ENCODE data around the gene MPP4.

Gene MPP4, protein sequence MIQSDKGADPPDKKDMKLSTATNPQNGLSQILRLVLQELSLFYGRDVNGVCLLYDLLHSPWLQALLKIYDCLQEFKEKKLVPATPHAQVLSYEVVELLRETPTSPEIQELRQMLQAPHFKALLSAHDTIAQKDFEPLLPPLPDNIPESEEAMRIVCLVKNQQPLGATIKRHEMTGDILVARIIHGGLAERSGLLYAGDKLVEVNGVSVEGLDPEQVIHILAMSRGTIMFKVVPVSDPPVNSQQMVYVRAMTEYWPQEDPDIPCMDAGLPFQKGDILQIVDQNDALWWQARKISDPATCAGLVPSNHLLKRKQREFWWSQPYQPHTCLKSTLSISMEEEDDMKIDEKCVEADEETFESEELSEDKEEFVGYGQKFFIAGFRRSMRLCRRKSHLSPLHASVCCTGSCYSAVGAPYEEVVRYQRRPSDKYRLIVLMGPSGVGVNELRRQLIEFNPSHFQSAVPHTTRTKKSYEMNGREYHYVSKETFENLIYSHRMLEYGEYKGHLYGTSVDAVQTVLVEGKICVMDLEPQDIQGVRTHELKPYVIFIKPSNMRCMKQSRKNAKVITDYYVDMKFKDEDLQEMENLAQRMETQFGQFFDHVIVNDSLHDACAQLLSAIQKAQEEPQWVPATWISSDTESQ

DNA sequence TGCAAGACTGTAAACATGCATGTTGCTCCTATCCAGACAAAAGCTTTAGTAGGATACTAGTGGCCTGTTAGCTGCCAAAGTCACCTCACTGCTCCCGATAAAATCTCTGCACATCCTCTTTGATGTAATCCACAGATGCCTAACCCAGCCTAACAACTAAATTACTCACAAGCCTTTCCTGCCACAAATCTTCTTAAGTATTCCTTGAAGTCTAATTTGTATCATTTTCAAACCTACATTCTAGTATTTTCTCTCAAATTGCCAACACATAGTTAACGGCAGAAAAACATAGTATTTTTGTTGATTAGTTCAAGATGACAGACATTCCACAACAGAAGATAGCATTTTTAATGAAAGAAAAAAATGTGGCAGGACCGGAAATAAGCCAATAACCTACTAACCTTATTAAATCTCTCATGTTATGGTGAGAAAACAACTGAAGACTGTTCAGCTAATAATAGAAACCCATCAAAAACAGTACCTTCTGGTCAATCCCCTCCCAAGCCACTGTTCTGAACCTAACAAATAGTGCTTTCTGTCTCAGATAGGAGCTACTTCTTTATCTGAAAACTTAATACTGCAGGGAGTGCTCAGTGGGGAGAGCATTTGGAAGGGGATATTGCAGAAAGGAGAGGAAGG, at the start of gene MPP4:
Gene MPP4, minus strand, starts transcription at position 57 of the 639 bp plus-strand sequence. CDS start 4,690 bp downstream, outside the sequence.
- DNase-seq, result no peak

DNA sequence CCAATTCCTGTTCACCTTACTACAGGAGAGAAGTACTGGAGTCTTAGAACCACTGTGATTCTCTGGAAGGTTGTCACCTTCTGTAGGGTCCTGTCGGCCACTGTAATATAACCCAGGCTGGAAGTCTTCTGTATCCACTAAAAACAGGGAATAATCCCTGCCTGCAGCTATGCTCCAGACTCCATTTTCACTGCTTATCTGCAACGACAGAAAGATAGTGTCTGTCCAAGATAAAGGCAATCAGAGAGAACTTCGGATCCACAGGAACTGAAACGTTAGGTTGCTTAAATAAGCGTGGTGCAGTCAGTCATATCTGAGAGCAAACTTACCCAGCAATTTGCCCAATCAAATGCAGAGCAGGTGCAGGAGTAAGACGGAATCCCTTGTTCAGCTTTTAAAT, 48.1 kb upstream of the MPP4 start:
- DNase-seq, result no peak

DNA sequence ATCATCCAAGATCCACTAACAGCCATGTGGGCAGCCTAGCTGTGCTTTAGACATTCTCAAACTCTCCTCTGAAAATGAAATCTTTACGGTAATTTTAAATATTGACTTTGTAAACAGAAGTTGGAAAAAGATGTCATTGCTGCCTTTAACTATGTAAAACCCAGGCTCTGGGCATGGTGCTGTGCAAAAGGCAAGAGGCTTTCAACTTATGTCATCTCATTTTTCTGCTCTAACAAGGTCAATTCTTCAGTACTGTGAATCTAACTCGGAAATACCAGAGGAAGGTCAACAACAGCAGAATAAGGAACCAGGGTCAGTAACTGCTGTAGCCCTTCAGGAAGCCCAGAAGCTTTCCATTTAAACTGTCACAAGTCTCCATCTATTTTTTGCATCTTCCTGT, 37.0 kb upstream of the MPP4 start:
- DNase-seq, result no peak

DNA sequence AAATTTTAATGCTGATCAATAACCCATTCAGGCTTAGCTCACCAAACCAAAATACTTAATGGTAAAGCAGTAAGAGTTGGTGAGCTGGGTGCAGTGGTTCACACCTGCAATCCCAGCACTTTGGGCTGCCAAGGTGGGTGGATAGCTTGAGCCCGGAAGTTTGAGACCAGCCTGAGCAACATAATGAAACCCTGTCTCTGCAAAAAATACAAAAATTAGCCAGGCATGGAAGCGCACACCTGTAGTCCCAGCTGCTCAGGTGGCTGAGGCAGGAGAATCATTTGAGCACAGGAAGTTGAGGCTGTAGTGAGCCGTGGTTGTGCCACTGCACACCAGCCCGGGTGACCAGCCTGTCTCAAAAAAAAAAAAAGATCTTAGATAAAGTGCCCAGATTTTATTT, 35.7 kb upstream of the MPP4 start:
- DNase-seq, result no peak

DNA sequence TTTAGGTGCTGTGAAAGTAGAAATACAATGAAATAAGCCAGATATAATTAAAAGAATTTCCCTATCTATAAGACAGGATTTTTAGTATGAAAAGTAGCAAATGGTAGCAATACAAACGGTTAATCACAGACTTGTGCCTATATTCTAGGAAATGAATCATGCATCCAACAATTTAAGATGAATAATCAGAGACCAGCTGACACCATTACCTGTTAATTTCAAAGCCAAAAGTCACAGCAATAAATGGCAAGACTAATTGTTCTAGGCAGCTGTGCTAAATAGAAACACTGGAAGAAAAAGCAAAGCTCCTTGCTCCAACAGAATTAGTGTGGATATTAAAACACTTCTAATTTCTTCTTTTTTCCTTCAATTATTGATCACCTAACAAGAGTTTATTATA, 35.1 kb upstream of the MPP4 start:
- no peak for DNase-seq

DNA sequence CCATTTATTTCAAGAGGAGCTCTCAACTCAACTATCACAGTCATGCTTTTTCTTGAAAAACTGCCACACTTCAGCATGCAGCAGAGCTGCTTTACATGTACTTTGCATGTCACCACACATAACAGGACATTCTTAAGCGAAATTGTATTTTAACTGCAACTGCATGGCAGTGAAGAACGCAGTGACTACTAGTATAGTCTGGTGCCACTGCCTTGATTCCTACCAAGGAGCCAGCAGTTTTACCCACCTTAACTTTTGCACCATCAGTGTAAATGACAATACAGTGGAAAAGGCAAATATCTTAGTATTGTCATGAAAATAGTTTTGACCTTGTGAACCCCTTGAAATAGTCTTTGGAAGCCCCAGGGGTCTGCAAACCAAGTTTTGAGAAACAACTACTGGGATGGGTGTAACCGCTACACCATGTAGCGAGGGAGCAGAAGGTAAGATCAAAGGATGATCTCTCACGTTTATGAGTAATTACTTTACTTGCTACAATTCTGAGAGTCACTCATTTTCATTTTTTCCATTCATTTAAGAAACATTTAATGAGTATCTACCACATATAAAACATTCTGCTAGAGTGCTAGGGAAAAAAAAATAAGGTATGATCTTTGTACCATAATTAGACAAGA, 32.3 kb upstream of the MPP4 start:
- DNase-seq, result no peak

DNA sequence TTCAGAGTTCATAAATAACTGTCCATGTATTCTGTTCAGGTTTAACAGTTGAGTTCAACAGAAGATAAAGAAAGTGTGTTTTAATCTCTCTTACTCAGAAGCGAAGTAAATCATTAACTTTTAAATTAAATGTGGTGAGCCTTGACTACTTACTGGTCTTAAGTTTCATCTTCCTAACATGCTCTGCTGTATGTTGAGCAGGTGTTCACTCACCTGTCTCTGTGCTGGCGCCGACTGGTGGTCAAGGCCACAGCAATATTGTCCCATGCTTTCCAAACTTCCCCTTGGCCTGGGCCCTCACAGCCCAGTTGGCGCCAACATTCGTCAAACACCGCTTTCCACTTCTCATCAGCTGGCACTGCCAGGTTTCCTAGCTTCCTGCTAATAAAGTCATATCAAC, 17.0 kb upstream of the MPP4 start:
- no peak for DNase-seq

DNA sequence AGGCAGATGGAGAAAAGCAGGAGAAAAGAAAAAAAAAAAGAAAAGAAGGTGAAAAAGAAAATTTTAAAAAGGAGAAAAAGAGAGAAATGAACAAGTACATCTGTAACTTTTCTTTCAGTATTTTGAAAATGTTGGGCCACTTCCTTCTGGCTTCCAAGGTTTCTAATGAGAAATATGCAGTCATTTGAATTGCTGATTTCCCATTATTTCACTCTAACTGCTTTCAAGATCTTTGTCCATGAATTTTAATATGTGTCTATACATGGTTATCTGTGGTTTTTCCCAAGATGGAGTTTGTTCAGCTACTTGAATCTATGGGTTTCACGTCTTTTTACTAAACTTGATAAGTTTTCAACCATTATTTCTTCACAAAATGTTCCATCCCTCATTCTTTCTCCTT, 14.3 kb upstream of the MPP4 start:
- DNase-seq, result no peak

DNA sequence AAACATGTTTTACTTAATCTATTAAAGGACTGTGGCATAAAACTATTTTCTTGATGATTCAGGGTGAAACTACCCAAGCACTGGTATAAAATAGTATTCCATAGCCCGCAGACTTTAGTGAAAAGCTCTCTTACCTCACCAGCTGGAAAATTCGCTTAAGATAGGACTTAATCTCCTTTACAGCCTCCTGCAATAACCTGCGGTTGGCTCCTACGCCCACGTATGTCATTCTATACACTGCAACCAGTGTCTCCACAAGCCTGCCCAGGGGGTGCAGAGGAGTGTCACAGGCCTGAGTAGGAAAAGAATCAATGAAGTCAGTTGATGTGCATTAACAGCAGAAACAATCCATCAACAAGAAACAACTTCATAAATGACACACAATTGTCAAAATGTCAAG, 11.3 kb upstream of the MPP4 start:
- no peak for DNase-seq

DNA sequence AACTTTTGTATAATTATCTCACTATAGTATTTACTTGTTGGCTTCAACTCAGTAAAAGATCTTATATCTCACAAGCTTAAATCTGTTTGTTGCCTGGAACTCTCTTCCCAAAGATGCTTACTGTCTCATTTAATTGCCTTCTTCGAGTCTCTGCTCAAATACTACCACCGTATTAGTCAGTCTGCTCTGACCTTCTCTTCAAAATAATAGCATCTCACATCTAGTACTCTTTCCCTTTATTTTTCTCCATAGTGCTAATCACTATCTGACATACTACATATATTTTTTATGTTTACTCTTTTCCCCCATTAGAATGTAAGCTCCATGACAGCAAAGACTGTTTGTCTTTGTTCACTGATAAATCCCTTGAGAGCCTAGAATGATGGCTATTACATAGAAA, 10.6 kb upstream of the MPP4 start:
- no peak for DNase-seq

DNA sequence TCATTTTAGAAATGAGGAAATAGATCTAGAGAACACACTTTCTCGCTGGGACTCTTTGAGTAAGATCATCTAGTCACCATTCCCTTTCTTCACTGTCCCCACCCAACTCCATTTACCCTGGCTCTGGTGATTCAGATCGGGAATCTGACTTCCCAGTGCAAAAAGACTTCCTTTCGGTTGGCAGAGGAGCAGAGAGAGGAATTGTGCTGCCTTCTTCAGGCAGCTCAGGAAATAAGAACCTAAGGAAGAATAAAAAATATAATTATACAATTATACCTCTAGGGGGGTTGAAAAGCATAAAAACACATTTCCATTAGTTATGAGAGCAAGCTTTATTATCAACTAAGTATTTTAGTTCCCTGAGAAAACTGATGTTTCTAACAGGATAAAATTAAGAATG, 9.3 kb upstream of the MPP4 start:
- DNase-seq, result no peak

DNA sequence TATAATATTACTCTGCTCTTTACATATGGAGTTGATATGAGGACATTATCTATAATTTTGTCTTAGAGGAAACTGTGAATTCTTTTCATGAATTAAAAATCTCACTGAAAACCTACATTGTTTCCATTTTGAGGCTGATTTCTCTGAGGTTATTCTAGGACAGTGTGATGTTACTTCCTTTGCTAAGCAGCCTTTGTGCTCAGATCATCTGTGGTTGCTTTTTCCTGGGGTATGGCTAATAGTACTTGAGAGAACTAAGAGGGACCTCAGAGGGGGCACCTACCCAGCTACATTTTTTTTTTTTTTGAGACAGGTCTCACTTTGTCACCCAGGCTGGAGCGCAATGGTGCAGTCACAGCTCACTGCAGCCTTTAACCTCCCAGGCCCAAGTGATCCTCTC, 8.7 kb upstream of the MPP4 start:
- DNase-seq, result no peak

DNA sequence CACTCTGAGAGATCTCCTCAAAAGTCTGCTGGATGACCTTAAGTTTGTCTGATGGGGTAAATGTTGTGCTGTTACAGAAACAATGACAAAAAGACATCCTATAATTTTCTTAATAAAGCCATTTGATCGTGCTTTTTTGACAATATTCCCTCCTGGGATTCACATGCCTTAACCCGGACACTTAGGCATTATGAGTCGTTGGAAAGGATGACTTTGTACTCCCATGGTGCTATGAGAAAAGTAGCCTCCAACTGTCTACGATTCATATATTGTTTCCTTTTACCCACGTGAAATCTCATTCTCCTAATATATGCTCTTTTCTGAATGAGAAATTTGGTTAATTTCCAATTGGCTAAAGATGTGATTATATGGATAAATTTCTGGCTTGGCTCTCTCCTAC, 6.1 kb upstream of the MPP4 start:
- no peak for DNase-seq

DNA sequence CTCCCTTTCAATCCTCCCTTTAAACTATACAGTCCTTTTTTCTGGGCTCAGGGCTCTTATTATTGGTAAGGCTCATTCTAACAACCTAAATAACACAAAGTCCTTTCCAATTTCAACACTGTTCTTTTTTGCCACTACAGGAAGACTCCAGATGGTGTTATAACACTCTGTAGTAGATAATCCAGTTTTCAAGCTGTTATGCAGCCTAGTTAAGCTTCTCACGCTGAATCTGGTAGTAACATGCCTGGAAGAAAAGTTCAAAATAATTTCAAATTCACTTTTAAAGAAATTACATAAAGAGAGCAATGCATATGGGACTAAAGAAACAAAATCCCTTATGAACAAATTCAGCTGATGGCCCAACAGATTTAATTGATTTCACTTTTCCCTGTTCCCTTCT, 3.2 kb upstream of the MPP4 start:
- DNase-seq, result no peak

DNA sequence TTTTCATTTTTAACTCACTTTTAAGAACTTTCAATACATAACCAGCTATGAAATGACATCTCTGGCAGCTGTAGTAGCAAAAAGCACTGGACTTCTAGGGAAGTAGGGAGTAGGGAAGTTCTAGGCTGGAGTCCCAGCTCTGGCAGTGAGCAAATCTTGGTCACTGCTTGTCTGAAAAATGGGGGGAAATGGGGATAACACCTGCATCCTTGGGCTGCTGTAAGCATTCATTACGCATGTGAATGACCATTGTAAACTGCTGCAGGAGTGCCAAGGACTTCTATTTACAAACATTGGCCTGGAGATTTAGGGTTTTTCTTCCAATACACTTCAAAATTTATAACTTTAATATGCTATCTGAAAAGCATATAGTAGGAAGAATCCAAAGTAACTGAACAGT, 972 bp upstream of the MPP4 start:
- DNase-seq, result no peak

DNA sequence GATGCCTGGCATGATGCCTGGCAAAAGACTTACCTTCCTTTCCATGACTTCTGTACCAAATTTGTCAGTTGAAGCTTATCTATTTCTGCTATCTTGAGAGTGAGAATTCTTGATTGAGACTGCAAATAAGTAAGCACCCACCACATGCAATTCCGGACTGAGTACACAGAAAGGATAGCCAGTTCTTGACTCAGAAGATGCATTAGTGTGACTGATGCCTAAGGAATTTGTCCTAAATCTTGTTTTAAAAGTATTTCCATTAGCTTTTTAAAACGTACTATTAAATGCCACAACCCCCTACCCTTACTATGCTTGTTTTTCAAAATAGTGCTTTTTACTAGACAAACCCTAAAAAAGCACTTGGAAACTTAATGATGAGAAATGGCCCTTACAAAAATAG, 545 bp downstream of the MPP4 start:
- no peak for DNase-seq

DNA sequence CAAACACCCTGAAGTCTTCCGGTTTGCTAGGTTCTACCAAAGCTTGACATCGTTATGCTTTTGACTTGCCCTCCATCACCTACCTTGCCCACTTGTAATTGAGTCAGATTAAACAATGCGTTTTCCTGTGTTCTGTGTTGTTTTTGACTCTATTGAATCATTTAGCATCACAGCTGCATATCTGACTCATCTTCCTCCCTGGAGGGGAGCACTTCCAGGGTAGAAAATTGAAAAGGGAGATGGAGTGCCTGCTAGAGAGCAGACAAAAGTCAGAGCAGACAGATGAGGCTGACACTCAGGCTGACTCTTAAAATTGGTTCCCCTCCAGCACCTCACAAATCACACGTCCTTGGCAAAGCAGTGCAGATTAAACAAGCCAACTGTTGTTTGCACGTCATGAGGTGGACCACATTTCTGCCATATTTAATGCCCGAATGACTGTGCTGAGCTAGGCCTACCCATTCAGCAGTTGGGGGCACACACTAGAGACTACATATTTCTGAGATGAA, 2.2 kb downstream of the MPP4 start:
- no peak for DNase-seq

DNA sequence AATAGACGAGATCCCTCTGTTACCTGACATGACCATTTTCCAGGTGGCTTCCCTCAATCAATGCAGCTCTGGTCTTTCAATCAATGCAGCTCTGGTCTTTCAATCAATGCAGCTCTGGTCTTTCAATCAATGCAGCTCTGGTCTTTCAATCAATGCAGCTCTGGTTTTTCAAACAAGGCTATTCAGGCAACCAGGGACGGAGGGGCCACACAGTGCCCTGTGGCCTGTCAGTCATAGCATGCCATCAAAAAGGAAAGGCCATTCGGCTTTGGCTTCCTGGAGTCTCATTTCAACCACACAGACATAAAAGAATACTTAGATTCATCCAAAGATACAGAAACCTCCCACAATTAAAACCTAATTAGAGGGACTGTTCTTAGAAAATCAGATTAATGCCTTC, 13.3 kb downstream of the MPP4 start:
- DNase-seq, result no peak

DNA sequence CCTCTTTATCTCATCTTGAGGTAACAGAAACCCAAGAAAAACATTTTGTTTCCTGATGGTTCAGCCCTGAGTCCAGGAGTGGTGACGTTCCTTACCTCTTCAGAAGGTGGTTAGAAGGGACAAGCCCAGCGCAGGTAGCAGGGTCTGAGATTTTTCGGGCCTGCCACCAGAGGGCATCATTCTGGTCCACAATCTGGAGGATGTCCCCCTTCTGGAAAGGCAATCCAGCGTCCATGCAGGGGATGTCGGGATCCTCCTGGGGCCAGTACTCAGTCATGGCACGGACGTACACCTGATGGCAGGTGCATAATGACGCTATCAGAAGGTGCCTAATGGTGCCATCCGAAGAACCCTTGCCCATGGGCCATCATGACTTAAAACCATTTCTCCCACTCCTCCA, 17.7 kb downstream of the MPP4 start:
- DNase-seq, result no peak

DNA sequence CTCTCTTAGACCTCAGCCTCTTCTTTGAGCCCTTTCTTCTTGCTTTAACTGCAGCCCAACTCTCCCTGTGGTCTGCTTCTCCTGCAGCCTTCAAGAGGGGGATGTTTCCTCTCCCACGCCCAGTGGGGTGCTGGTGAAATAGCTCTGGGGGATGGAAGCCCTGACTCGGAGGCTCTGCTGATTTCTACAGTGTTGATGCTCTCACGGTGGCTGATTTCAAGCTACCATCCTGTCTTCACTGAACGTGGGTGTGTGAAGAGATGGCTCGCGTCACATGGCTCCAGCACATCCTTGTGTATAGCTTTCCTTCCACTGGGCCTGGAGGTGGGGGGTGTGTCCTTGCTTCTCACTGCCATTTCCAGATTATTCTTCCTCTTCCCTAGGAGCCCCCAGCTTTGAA, 20.0 kb downstream of the MPP4 start:
- DNase-seq, result no peak

DNA sequence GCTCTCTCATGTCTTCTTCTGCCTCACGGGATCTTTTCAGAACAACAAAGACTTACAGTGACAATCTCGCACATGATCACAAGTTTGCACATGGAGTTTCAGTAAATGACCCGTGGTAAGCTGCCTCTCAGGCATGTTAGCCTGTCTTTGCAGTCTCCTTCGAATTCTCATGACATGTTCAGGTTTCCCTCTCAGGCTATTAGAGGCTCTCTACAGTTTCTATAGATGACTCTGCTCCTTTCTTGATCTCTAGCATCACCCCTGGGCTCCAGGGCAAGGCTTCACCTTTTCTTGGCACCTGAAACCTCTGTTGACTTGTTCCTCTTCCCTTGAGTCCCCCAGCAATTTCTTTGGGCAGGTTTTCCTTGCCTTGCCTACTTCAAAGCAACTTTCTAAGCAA, 23.0 kb downstream of the MPP4 start:
- DNase-seq, result no peak

DNA sequence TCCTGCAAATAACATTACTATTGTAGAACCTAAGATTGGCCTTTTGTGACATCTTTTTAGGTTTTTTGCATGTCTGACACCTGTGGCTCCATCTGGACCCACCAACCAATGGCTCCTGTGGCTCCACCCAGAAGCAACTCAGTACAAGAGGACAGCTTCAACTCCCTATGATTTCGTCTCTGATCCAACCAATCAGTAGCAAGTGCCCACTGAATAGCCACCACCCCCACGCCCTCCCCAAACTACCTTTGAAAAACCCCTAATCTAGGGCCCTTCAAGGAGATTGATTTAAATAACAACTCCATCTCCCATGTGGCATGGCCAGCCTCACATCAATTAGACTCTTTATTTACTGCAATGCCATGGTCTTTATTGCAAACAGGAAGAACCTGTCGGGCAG, 23.6 kb downstream of the MPP4 start:
- DNase-seq, result no peak

DNA sequence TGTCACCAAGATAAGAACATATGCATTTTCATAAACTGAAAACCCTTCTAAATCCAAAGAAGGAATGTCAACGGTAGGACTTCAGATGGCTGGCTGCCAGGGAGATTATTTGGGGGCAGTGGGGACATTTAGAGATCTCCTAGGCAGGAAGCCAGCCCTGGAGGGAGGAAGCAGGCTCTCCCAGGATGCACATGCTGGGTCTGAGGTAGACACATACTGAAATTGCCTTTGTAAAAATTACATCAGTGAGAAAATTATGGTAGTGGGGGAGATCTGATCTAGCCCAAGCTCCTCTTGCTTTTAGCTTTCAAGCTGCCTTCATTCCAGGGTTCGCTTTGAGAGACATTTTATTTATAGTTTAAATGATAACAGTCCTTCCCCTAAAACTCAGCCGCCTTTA, 24.1 kb downstream of the MPP4 start:
- no peak for DNase-seq

DNA sequence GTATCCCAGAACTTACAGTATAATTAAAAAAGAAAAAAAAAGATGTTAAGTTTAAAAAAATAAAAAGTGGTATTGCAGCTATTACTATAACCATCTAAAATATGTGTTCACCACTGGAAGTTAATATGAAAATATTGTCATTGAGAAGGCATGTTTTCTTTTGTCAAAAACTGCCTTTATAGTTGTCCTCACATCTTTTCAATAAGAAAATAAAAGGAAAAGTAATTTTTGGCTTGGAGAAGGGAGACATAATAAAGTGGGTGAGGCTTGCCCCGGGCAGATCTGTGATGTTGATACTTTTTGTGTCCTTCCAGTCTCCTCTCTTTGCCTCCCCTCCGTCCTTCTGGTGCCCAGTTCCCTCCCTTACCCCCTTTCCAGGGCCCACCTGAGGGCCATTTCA, 24.9 kb downstream of the MPP4 start:
- no peak for DNase-seq
